ENCODE data around the gene TRIML2.

Gene TRIML2, protein sequence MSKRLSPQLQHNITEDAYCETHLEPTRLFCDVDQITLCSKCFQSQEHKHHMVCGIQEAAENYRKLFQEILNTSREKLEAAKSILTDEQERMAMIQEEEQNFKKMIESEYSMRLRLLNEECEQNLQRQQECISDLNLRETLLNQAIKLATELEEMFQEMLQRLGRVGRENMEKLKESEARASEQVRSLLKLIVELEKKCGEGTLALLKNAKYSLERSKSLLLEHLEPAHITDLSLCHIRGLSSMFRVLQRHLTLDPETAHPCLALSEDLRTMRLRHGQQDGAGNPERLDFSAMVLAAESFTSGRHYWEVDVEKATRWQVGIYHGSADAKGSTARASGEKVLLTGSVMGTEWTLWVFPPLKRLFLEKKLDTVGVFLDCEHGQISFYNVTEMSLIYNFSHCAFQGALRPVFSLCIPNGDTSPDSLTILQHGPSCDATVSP

GRCh38 chr4:188109157-188109755, at the start of gene TRIML2:
Gene TRIML2 (minus strand): TSS chr4:188109603. CDS start chr4:188105368, 4,235 bp downstream.
- DNase-seq: no peak

DNA sequence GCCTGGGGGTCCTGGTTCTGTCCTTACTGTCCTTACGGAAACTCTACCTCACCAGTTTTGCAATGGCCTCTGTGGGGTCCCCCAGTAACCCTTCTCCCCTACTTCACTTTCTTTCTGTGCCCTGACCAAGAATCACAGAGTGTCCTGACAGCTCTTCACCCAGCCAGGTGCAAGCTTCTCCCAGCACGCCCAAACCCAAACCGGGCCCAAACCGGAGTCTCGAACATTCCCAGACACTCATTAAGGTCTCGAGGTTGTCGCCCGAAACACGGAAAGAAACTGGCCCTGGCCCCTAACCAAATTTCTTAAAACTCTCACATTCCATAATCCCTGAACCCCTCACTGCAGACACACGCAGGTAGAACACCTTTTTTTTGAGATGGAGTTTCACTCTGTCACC, 48.9 kb upstream of the TRIML2 start:
- DNase-seq: no peak

DNA sequence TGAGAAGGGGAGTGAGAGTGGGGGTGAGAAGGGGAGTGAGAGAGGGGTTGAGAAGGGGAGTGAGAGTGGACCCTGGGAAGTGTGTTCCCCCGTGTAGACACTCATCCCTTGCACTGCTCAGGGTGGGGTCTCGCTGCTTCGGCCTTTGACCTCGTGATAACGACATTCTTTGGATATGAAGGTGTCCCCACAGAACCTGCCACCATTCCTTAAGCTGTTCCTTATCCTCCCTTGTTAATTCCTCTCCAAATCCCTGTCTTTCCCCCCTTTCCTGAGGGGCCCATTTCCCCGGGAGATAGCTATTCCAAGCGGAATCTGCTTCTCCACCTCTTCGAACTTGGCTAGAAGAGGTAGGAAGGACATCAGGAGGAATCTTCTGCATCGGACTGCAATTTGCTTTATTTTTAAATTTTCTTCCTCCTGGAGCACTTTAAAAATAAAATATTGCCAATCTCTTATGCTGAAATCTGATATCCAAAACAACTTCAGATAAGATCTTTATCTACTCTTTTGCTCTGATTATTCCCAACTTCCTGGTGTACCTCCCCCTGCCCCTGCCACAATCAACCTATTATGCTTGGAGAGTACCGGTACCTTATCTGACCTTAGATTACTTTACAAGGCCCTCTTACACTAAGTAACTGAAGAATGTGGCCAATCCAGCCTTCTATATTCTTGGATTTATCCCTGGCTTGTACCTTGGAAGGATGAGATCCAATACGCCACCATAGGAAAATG, 45.4 kb upstream of the TRIML2 start:
- DNase-seq: no peak

- no peak for DNase-seq
These were observed 38.4 kb upstream of the TRIML2 start for GRCh38 chr4:188147776-188148175.

DNA sequence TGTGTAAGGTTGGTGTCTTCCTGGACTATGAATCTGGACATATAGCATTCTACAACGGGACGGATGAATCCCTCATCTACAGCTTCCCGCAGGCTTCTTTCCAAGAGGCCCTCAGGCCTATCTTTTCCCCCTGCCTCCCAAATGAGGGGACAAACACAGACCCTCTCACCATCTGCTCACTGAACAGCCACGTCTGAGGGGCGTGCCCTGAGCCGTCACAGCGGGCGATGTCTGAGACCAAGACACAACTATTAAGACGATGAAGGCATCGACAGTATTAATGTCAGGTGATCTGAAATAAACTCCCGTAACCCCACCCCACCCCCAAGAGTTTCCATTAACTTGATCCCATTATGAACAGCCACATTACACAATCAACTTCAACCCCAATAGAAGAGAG, 37.8 kb upstream of the TRIML2 start:
- DNase-seq: no peak

DNA sequence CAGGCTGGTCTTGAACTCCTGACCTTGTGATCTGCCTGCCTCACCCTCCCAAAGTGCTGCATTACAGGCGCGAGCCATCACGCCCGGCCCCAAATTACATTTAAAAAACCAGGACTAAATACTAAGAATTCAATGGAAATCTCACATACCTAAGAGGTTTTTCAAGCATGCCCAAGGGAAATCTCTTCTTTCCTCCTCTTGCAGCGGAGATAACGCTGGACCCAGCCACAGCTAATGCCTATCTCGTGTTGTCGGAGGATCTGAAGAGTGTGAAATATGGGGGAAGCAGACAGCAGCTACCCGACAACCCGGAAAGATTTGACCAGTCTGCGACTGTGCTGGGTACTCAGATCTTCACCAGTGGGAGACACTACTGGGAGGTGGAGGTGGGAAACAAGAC, 37.2 kb upstream of the TRIML2 start:
- DNase-seq: no peak

DNA sequence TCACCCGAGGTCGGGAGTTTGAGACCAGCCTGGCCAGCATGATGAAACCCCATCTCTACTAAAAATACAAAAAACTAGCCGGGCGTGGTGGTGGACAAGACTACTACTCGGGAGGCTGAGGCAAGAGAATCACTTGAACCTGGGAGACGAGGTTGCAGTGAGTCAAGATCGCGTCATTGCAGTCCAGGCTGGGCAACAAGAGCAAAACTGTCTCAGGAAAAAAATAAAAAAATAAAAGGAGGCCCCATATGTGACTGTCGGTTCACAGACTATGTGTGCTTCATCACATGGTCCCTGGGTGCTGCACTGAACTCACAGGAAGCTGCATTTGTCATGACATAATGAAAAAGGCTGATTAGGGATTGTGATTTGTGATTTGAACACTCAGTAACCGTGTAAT, 36.2 kb upstream of the TRIML2 start:
- no peak for DNase-seq

GRCh38 chr4:188143731-188144130, 34.3 kb upstream of the TRIML2 start:
- no peak for DNase-seq

GRCh38 chr4:188139671-188140070, 30.3 kb upstream of the TRIML2 start:
- DNase-seq: no peak

DNA sequence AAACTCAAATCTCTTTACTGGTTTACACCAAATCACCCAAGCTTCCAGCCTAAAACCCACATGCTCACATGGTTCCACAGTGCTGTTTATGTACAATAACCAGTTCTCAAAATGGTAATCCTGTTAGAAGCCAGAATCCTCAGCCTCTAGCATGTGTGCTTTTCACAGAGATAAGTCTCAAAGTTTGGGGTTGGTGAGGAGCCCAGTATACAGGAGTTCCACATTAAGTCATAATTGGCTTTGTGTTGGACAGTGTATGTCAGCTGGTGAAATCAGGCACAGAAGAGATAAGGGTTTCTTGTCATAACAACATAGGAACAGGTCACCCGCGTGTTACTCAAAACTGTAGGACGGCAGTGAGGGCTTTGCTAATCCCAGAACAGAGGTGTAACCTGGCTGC, 29.7 kb upstream of the TRIML2 start, which contains the start of gene TRIML1:
TSS of gene TRIML1 (plus strand) at position 301 of the 400 bp plus-strand sequence. CDS start 118 bp downstream, outside the sequence.
- no peak for DNase-seq

DNA sequence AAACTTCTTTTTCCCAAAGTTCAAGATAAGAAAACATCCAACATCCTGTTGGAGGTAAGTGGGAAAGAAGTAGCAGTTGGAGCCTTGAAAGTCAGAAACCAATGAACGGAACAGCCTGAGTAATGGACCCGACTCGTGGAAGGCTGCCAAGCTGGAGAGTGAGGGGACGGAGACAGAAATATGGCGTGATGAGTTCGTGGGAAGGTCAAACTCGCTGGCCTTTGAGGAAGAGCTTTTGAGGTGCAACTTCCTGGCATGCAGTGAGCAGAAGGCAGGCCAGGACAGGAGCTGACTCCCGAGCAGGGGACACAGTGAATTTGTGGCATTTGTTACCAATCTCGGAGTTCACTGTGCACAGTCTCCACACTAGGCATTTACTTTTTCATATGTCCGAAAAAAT, 28.8 kb upstream of the TRIML2 start:
- no peak for DNase-seq

DNA sequence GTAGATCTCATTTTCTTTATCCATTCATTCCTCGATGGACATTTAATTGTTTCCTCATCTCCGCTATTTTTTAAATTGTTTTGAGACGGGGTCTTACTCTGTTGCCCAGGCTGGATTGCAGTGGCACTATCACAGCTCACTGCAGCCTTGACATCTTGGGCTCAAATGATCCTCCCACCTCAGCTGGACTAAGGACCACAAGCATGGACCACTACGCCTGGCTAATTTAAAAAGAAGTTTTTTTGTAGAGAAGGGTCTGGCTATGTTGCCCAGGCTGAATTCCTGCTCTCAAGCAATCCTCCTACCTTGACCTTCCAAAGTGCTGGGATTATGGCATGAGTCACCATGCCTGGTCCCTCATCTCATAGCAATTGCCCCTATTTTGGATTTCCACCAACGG, 22.8 kb upstream of the TRIML2 start:
- DNase-seq: no peak

- DNase-seq: no peak
These were observed 21.0 kb upstream of the TRIML2 start for GRCh38 chr4:188130355-188130754.

DNA sequence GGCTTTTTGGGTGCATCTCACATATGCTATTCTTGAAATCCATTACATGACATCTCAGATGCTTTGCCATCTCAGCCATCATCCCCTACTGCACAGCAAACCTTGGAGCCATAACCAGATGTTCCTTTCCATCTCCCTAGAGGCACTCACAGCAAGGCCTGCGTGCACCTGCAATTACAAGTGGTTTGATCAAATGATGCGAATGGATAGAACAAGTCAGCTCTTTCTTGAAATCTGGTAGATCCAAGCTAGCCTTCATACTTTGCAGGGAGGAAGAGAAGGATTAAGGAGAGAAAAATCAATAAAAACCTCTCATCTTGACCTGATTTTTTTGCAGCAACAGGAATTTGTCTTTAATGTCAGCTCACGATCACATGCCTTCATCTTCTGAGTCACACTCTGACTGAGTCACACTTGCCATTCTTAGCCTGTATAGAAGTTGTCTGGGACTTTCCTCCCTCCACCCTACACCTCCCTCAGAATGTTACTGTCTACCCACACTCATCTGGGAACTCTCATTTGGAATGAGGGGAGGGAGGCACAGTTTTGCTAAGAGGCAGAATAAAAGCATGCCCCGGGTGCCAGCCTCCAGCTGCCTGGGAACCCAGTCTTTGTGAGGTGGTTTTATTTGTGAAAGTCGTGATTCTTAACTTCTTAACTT, 17.9 kb upstream of the TRIML2 start:
- no peak for DNase-seq

- DNase-seq: no peak
These were observed 12.1 kb upstream of the TRIML2 start for GRCh38 chr4:188121530-188121929.

- no peak for DNase-seq
These were observed 8.4 kb upstream of the TRIML2 start for GRCh38 chr4:188117631-188118324.

DNA sequence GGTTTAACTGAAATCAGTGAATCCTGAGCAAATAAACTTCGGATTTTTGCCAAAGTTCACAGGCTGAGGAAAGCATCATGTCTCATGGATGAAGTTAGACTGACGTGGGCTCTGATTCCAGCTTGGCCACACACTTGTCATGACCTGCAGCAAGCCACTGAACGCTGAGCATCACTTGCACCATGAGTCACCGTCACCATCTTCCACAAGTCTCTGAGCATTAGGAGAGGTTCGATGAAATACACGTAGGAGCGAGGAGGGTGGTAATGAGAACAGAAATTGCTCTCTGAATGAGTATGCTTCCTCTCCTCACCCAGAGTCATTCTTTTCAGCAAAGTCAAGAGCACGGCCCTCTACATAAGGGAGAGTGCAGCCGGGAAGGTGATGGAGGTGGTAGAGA, 3.8 kb upstream of the TRIML2 start:
- DNase-seq: no peak

GRCh38 chr4:188111955-188112354, 2.6 kb upstream of the TRIML2 start:
- DNase-seq: no peak

GRCh38 chr4:188110741-188111471, 1.5 kb upstream of the TRIML2 start:
- no peak for DNase-seq

- no peak for DNase-seq
These were observed 633 bp upstream of the TRIML2 start for GRCh38 chr4:188110036-188110435.

DNA sequence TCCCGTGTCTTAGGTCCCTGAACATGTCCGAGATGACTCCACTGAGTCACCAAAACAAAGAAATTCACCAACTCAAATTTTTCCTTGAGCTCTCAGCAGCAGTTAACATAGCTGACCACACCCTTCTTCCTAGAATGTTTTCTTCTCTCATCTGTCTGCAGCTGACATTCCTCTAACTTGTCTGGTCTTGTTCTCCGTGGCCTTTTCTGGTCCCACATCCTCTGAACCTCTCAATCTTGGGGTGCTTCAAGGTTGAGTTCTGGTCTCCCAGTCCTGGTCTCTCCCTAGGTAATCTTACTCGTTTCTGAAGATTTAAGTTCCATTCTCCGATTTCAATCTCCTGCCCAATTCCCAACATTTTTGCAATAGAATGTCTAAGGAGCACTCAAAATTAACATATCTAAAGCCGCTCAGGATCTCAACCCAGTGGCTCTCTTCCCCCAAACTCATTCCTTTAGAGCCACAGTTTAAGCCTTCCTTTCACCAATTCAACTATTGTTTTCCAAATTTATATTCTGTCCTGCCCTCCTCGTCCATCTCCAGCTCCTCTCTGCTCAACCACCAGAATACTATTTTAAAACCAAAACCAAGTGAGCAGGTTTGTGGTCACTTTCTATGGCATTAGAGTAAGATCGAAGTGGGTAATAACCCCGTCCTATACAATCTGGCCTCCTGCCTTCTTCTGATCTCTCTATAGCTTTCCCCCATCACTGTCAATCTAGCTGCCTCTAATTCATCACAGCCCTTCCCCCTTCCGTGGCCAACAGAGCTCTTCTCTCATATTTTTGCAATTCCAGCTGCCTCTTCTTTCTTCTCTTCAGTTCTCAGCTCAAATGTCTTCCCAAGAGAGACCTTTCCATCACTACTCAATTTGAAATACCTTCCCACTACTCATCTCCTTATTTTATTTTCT, 1.2 kb downstream of the TRIML2 start:
- DNase-seq: no peak
